Measurements from ENCODE around the gene MB21D2. TPM values are rescaled to one million over a fixed set of nuclear protein-coding genes. Genes with fewer than 3 reads are reported as not detected.

Gene MB21D2
- total and polyA plus RNA-seq, 2 of the 8 experiments (the other 6 are each of a cell fraction or from before 2014, with no cell fraction given), result 10.0 to 21.0 TPM

GRCh38 chr3:192835818-192836815, 81.5 kb downstream of the MB21D2 start:
- H2BK20ac ChIP-seq (ENCODE audit: low read length), result no peak overlapping the region
- peaks cover 0 to 7% (median 4%) of the 10 kb centered on the region in 4 experiments; a peak in 3 of 7 replicates for H3K4me1 ChIP-seq (replicated peaks in 1 of 4; ENCODE audit: control insufficient read depth in 3 of 4, insufficient read depth in 4 of 4, low read length in 3 of 4)
- H3K9ac ChIP-seq (replicated peaks in 1 of 4; ENCODE audit: extremely low read depth in 1 of 4, low read depth in 3 of 4, low read length in 3 of 4), result no peak overlapping the region
- H3K27ac ChIP-seq (ENCODE audit: low read depth, low read length), result no peak overlapping the region
- WGBS, 2 experiments (ENCODE audit: extremely low coverage in 1 of 2, insufficient coverage in 1 of 2, insufficient read length in 1 of 2, insufficient replicate concordance in 2 of 2, low coverage in 1 of 2, low lambda C conversion rate in 2 of 2, missing lambda C conversion rate in 1 of 2), result 87% methylated on average over 7 of the region's 7 CpGs; no CpG with 5 or more reads in 1 of the 2 experiments
- H3K18ac ChIP-seq (ENCODE audit: extremely low read depth, low read length), result no peak overlapping the region
- no peaks in the 10 kb centered on the region for H3K23me2 ChIP-seq (ENCODE audit: low read depth, low read length)
- no peak overlapping the region for H3K4me2 ChIP-seq (ENCODE audit: insufficient read depth in 1 of 2, low read depth in 2 of 2, low read length in 2 of 2)
- no peak overlapping the region for H4K8ac ChIP-seq (ENCODE audit: extremely low read depth, insufficient read depth, low read length)
- H3K9me3 ChIP-seq (ENCODE audit: insufficient read depth in 2 of 2, low read depth in 1 of 2, low read length in 1 of 2), result no peaks in the 10 kb centered on the region
- no peaks in the 10 kb centered on the region for H3K27me3 ChIP-seq (replicated peaks in 1 of 4; ENCODE audit: control insufficient read depth in 3 of 4, extremely low read depth in 1 of 4, insufficient read depth in 3 of 4, low read length in 3 of 4)
- no peak overlapping the region for H2BK12ac ChIP-seq (ENCODE audit: low read depth, low read length)
- H3K4ac ChIP-seq (replicated peaks; ENCODE audit: insufficient read length, low read depth, low read length), result no peak overlapping the region
- no peak overlapping the region for H2BK120ac ChIP-seq (replicated peaks; ENCODE audit: low read depth, low read length)
- H4K5ac ChIP-seq (ENCODE audit: insufficient read length, low read depth, low read length), result no peak overlapping the region
- H3K56ac ChIP-seq (replicated peaks; ENCODE audit: insufficient read length, low read depth, low read length), result no peak overlapping the region
- no peak overlapping the region for H3K23ac ChIP-seq (ENCODE audit: insufficient read length)
- H3K14ac ChIP-seq (ENCODE audit: insufficient read length), result no peak overlapping the region
- no peak overlapping the region for H2AFZ ChIP-seq (ENCODE audit: low read length)
- no peak overlapping the region for H3K4me3 ChIP-seq (ENCODE audit: extremely low read depth in 1 of 4, insufficient read depth in 2 of 4, low read depth in 3 of 4, low read length in 4 of 4)
- H3K79me1 ChIP-seq (ENCODE audit: low read depth, low read length), result peaks cover 6% of the 10 kb centered on the region; the same call in 1 of the 2 replicates
- ChIA-PET CTCF (ENCODE audit: partially characterized antibody) (interaction anchor here (0.9 to 3.5 kb wide), 4 partner anchors 10 to 79 kb away, joined by 3 to 12 read pairs (median 4); no protein-coding TSS in a partner anchor), POLR2A (ENCODE audit: partially characterized antibody) (interaction anchor here (0.6 kb wide), 1 partner anchor 87 kb away, joined by 3 read pairs; no protein-coding TSS in a partner anchor)
- H2BK5ac ChIP-seq (ENCODE audit: low read depth, low read length), result no peak overlapping the region
- no peak overlapping the region for H2BK15ac ChIP-seq (ENCODE audit: low read length)
- DNase-seq (ENCODE audit: low read depth in 1 of 2, low spot score in 2 of 2) (no peak), FAIRE-seq (no peak)
- H3K36me3 ChIP-seq (ENCODE audit: control insufficient read depth in 2 of 4, insufficient read depth in 4 of 4, low read length in 3 of 4), result no peaks in the 10 kb centered on the region
- H2AK5ac ChIP-seq (ENCODE audit: low read depth, low read length), result no peak overlapping the region
- peaks cover 0 to 2% of the 10 kb centered on the region in 2 experiments for H4K20me1 ChIP-seq (replicated peaks in 1 of 2; ENCODE audit: control insufficient read depth in 1 of 2, insufficient read depth in 2 of 2, low read length in 2 of 2)
- H3K79me2 ChIP-seq (ENCODE audit: control insufficient read depth in 1 of 2, insufficient read depth in 2 of 2, low read length in 2 of 2), result peaks cover 0 to 74% of the 10 kb centered on the region in 2 experiments; a peak in 2 of 4 replicates
- H4K91ac ChIP-seq (replicated peaks; ENCODE audit: insufficient read length, low read length), result no peak overlapping the region
- TF ChIP-seq ATF3 (IDR thresholded peaks at IDR 0.05; ENCODE audit: insufficient read depth, low read depth, low read length) (no peak), POLR2A (IDR thresholded peaks at IDR 0.05; ENCODE audit: control extremely low read depth in 1 of 2, low read depth in 2 of 2, low read length in 2 of 2) (no peak)

Measured in H1 (cell line).